WTC11 (cell line): ENCODE measurements around the gene VTI1A. TPM values are rescaled to one million over a fixed set of nuclear protein-coding genes. Genes with fewer than 3 reads are reported as not detected.

Experiments used
- ATAC-seq: fragments of 200-7000 bp; cut with Tn5 transposase; 2 replicates; pipeline ENCODE4 v1.10.0; 2021; ENCODE audit warnings: mild to moderate bottlenecking, moderate library complexity
- CTCF ChIA-PET: fragments of 300-600 bp; sonication (Branson Sonifier 250); formaldehyde crosslinking; loops from one replicate; lab custom pipeline; 2021; ENCODE audit warnings: antibody characterized with exemption; lab: Charles Lee
- POLR2A ChIA-PET: fragments of 350-600 bp; sonication (Branson Sonifier 250); formaldehyde crosslinking; loops from one replicate; lab custom pipeline; 2021; ENCODE audit warnings: antibody characterized with exemption; lab: Charles Lee
- DNase-seq: peaks from one replicate; pipeline ENCODE4 v3.0.0; 2021; ENCODE audit warnings: low spot score
- H3K27ac Mint-ChIP-seq: 2 replicates; pipeline ENCODE4 v1.8.0; 2021; ENCODE audit warnings: mixed read lengths
- H3K27me3 Mint-ChIP-seq: 2 replicates; pipeline ENCODE4 v1.8.0; 2021; ENCODE audit warnings: low read depth, mild to moderate bottlenecking, moderate library complexity, mixed read lengths
- H3K36me3 Mint-ChIP-seq: 2 replicates; pipeline ENCODE4 v1.8.0; 2021; ENCODE audit warnings: mixed read lengths
- H3K4me1 Mint-ChIP-seq: 2 replicates; pipeline ENCODE4 v1.8.0; 2022; ENCODE audit warnings: mixed read lengths
- H3K4me3 Mint-ChIP-seq: 2 replicates; pipeline ENCODE4 v1.8.0; 2021; ENCODE audit warnings: mild to moderate bottlenecking, moderate library complexity, mixed read lengths
- H3K9me3 Mint-ChIP-seq: 2 replicates; pipeline ENCODE4 v1.8.0; 2021; ENCODE audit warnings: mixed read lengths
- ATF1 ChIP-seq: sonication (generic); formaldehyde crosslinking; IDR thresholded peaks from 2 replicates; pipeline ENCODE4 v1.8.1; 2023; ENCODE audit warnings: mild to moderate bottlenecking, moderate library complexity, missing genetic modification reagents
- CREM ChIP-seq: sonication (generic); formaldehyde crosslinking; IDR thresholded peaks from 2 replicates; pipeline ENCODE4 v1.8.1; 2022; ENCODE audit warnings: mild to moderate bottlenecking, missing genetic modification reagents, moderate library complexity
- E2F5 ChIP-seq: sonication (generic); formaldehyde crosslinking; IDR thresholded peaks from 2 replicates; pipeline ENCODE4 v1.8.1; 2022; ENCODE audit warnings: mild to moderate bottlenecking, moderate library complexity, missing genetic modification reagents
- EMX1 ChIP-seq: fragments of 250-450 bp; sonication (Bioruptor Pico); IDR thresholded peaks from 2 replicates; pipeline ENCODE4 v1.8.0; 2021; ENCODE audit warnings: mild to moderate bottlenecking
- FOXP1 ChIP-seq: sonication (generic); formaldehyde crosslinking; IDR thresholded peaks from 2 replicates; pipeline ENCODE4 v1.8.0; 2022; ENCODE audit warnings: missing genetic modification reagents, mild to moderate bottlenecking, moderate library complexity, borderline replicate concordance
- IRF1 ChIP-seq: sonication (generic); formaldehyde crosslinking; IDR thresholded peaks from 2 replicates; pipeline ENCODE4 v1.8.0; 2023; ENCODE audit warnings: missing genetic modification reagents
- NFE2L1 ChIP-seq: sonication (generic); formaldehyde crosslinking; IDR thresholded peaks from 2 replicates; pipeline ENCODE4 v1.8.1; 2023; ENCODE audit warnings: missing genetic modification reagents
- PRRX2 ChIP-seq: fragments of 250-450 bp; sonication (Bioruptor Pico); IDR thresholded peaks from 2 replicates; pipeline ENCODE4 v1.8.0; 2021; ENCODE audit warnings: mild to moderate bottlenecking
- RORB ChIP-seq: fragments of 250-450 bp; sonication (Bioruptor Pico); IDR thresholded peaks from 2 replicates; pipeline ENCODE4 v1.9.0; 2021; ENCODE audit warnings: mild to moderate bottlenecking
- SMAD3 ChIP-seq: sonication (generic); formaldehyde crosslinking; IDR thresholded peaks from 2 replicates; pipeline ENCODE4 v1.8.0; 2022; ENCODE audit warnings: missing genetic modification reagents, mild to moderate bottlenecking, borderline replicate concordance
- SMAD4 ChIP-seq: sonication (generic); formaldehyde crosslinking; IDR thresholded peaks from 2 replicates; pipeline ENCODE4 v1.8.0; 2022; ENCODE audit warnings: mild to moderate bottlenecking, missing genetic modification reagents
- SP1 ChIP-seq: sonication (generic); formaldehyde crosslinking; conservative IDR thresholded peaks from 2 replicates; pipeline ENCODE4 v1.8.1; 2022; ENCODE audit warnings: missing genetic modification reagents
- TEAD4 ChIP-seq: sonication (generic); formaldehyde crosslinking; IDR thresholded peaks from 2 replicates; pipeline ENCODE4 v1.8.0; 2022; ENCODE audit warnings: mild to moderate bottlenecking, missing genetic modification reagents
- TP53 ChIP-seq: sonication (generic); formaldehyde crosslinking; IDR thresholded peaks from 2 replicates; pipeline ENCODE4 v1.8.1; 2023; ENCODE audit warnings: mild to moderate bottlenecking, missing genetic modification reagents
- ZNF423 ChIP-seq: fragments of 250-450 bp; sonication (Bioruptor Pico); IDR thresholded peaks from 2 replicates; pipeline ENCODE4 v2.1.2; 2022; ENCODE audit warnings: mild to moderate bottlenecking, moderate library complexity
- ZSCAN18 ChIP-seq: fragments of 250-450 bp; sonication (Bioruptor Pico); IDR thresholded peaks from 2 replicates; pipeline ENCODE4 v2.1.2; 2022; ENCODE audit warnings: mild to moderate bottlenecking, moderate library complexity
- total RNA-seq: library from RNA; stranded (reverse); gene quantifications from 3 replicates; pipeline ENCODE4 v1.2.3, GENCODE V29; 2021
- TF ChIP-seq, protein P1 (sequence below): sonication (generic); formaldehyde crosslinking; IDR thresholded peaks from 2 replicates; pipeline ENCODE4 v1.8.0; 2023; ENCODE audit warnings: missing genetic modification reagents, mild to moderate bottlenecking, borderline replicate concordance
- TF ChIP-seq, protein P2 (sequence below): sonication (generic); formaldehyde crosslinking; IDR thresholded peaks from 2 replicates; pipeline ENCODE4 v1.8.0; 2022; ENCODE audit warnings: mild to moderate bottlenecking, missing genetic modification reagents
- TF ChIP-seq, protein P3 (sequence below): sonication (generic); formaldehyde crosslinking; IDR thresholded peaks from 2 replicates; pipeline ENCODE4 v1.8.1; 2023; ENCODE audit warnings: mild to moderate bottlenecking, missing genetic modification reagents
- TF ChIP-seq, protein P4 (sequence below): sonication (generic); formaldehyde crosslinking; IDR thresholded peaks from 2 replicates; pipeline ENCODE4 v1.8.1; 2022; ENCODE audit warnings: mild to moderate bottlenecking, missing genetic modification reagents, moderate library complexity, borderline replicate concordance
- TF ChIP-seq, protein P5 (sequence below): sonication (generic); formaldehyde crosslinking; IDR thresholded peaks from 2 replicates; pipeline ENCODE4 v1.8.1; 2023; ENCODE audit warnings: mild to moderate bottlenecking, missing genetic modification reagents, moderate library complexity

VTI1A gene
- total RNA-seq, 1 experiment from 2014 or later = 20.1 TPM

- TF ChIP-seq, protein P1, sequence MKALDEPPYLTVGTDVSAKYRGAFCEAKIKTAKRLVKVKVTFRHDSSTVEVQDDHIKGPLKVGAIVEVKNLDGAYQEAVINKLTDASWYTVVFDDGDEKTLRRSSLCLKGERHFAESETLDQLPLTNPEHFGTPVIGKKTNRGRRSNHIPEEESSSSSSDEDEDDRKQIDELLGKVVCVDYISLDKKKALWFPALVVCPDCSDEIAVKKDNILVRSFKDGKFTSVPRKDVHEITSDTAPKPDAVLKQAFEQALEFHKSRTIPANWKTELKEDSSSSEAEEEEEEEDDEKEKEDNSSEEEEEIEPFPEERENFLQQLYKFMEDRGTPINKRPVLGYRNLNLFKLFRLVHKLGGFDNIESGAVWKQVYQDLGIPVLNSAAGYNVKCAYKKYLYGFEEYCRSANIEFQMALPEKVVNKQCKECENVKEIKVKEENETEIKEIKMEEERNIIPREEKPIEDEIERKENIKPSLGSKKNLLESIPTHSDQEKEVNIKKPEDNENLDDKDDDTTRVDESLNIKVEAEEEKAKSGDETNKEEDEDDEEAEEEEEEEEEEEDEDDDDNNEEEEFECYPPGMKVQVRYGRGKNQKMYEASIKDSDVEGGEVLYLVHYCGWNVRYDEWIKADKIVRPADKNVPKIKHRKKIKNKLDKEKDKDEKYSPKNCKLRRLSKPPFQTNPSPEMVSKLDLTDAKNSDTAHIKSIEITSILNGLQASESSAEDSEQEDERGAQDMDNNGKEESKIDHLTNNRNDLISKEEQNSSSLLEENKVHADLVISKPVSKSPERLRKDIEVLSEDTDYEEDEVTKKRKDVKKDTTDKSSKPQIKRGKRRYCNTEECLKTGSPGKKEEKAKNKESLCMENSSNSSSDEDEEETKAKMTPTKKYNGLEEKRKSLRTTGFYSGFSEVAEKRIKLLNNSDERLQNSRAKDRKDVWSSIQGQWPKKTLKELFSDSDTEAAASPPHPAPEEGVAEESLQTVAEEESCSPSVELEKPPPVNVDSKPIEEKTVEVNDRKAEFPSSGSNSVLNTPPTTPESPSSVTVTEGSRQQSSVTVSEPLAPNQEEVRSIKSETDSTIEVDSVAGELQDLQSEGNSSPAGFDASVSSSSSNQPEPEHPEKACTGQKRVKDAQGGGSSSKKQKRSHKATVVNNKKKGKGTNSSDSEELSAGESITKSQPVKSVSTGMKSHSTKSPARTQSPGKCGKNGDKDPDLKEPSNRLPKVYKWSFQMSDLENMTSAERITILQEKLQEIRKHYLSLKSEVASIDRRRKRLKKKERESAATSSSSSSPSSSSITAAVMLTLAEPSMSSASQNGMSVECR = no peak
- no peak for TF ChIP-seq ZNF423 (CRISPR knock-in tag)
- no peak for TF ChIP-seq SMAD3 (CRISPR knock-in tag)
- TF ChIP-seq, protein P2, sequence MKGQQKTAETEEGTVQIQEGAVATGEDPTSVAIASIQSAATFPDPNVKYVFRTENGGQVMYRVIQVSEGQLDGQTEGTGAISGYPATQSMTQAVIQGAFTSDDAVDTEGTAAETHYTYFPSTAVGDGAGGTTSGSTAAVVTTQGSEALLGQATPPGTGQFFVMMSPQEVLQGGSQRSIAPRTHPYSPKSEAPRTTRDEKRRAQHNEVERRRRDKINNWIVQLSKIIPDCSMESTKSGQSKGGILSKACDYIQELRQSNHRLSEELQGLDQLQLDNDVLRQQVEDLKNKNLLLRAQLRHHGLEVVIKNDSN (CRISPR knock-in tag) = no peak
- TF ChIP-seq, protein P3, sequence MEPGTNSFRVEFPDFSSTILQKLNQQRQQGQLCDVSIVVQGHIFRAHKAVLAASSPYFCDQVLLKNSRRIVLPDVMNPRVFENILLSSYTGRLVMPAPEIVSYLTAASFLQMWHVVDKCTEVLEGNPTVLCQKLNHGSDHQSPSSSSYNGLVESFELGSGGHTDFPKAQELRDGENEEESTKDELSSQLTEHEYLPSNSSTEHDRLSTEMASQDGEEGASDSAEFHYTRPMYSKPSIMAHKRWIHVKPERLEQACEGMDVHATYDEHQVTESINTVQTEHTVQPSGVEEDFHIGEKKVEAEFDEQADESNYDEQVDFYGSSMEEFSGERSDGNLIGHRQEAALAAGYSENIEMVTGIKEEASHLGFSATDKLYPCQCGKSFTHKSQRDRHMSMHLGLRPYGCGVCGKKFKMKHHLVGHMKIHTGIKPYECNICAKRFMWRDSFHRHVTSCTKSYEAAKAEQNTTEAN (CRISPR knock-in tag) = no peak
Measured at GRCh38 chr10:112741830-112742402, 294.9 kb downstream of the VTI1A start (continued).

DNA sequence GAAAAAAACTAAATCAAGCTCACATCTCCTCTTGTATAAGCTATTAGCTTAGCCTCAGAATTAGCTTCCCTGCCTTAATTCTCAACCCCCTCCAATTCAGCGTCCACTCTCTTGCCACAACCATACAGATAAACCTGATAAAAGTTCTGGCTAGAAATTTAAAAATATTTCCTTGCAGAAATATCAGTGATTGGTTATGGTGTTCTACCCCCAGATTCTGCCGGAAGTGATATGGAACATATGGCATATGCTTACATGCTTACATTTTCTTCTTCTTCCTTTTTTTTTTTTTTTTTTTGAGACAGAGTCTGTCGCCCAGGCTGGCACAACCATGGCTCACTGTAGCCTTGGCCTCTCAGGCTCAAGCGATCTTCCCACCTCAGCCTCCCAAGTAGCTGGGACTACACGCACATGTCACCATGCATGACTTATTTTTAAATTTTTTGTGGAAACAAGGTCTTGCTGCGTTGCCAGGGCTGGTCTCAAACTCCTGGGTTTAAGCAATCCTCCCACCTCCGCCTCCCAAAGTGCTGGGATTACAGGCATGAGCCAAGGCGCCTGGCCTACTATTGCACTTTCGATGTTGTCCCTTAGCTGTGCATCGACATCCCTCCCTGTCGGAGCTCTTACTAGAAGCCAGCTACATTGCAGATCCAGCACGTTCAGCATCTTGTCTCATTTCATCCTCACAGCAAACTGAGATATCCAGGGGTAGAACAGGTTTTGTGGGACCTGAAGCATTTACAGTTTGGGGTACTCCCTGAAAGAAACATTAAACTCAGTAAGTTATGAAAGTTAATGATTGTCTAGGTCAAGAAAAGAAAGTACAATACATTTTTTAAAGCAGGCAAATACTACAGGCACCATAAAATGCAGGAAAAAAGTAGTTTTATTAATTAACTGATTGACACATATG lies 297.4 kb downstream of the VTI1A start:
- TF ChIP-seq, protein P4, sequence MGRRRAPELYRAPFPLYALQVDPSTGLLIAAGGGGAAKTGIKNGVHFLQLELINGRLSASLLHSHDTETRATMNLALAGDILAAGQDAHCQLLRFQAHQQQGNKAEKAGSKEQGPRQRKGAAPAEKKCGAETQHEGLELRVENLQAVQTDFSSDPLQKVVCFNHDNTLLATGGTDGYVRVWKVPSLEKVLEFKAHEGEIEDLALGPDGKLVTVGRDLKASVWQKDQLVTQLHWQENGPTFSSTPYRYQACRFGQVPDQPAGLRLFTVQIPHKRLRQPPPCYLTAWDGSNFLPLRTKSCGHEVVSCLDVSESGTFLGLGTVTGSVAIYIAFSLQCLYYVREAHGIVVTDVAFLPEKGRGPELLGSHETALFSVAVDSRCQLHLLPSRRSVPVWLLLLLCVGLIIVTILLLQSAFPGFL = no peak
- TF ChIP-seq NFE2L1 (CRISPR knock-in tag) (no peak), EMX1 (CRISPR knock-in tag) (no peak), IRF1 (no peak), FOXP1 (CRISPR knock-in tag) (no peak)
- TF ChIP-seq, all 79 proteins: peak for 0
- Mint-ChIP-seq H3K4me3 (no peak overlapping the region), H3K36me3 (no peaks in the 10 kb centered on the region), H3K4me1 (peaks cover 18% of the 10 kb centered on the region), H3K27ac (no peak overlapping the region), H3K9me3 (no peaks in the 10 kb centered on the region), H3K27me3 (no peaks in the 10 kb centered on the region)
- CTCF ChIA-PET = interaction anchor here (1.1 kb wide), 1 partner anchor 557 kb away, joined by 3 read pairs; no protein-coding TSS in a partner anchor
- no peak for ATAC-seq
- POLR2A ChIA-PET = no interaction called here
- DNase-seq = no peak

GRCh38 chr10:112746329-112746728 lies 299.3 kb downstream of the VTI1A start:
- Mint-ChIP-seq H3K4me1 (peaks cover 23% of the 10 kb centered on the region), H3K4me3 (no peak overlapping the region), H3K9me3 (no peaks in the 10 kb centered on the region), H3K27ac (no peak overlapping the region), H3K27me3 (no peaks in the 10 kb centered on the region), H3K36me3 (no peaks in the 10 kb centered on the region)
- ATAC-seq (no peak), DNase-seq (no peak)
- ChIA-PET CTCF (no interaction called here), POLR2A (no interaction called here)
- TF ChIP-seq TP53 (CRISPR knock-in tag) (no peak), ATF1 (CRISPR knock-in tag) (no peak), PRRX2 (no peak), SP1 (no peak), E2F5 (no peak), CREM (CRISPR knock-in tag) (no peak), RORB (CRISPR knock-in tag) (no peak), TEAD4 (CRISPR knock-in tag) (no peak), ZSCAN18 (CRISPR knock-in tag) (no peak), SMAD4 (no peak)
- TF ChIP-seq, protein P5, sequence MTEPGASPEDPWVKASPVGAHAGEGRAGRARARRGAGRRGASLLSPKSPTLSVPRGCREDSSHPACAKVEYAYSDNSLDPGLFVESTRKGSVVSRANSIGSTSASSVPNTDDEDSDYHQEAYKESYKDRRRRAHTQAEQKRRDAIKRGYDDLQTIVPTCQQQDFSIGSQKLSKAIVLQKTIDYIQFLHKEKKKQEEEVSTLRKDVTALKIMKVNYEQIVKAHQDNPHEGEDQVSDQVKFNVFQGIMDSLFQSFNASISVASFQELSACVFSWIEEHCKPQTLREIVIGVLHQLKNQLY (CRISPR knock-in tag) = no peak
